ENCODE data around the gene IPMK.
A peak's percentile ranks its signal among the peaks of the same experiment; 100 is the strongest.
"Not testable (repeated sequence)": the region's sequence is repeated elsewhere in the genome, so short reads cannot be mapped to it uniquely, and the experiment has no call there.

The IPMK gene

GRCh38 chr10:58266826-58267712, 625 bp downstream of the IPMK start:
- peak; percentile 84 for DNase-seq

GRCh38 chr10:58266003-58266825, 1.5 kb downstream of the IPMK start:
- DNase-seq = peak; percentile 32

- DNase-seq = no peak
Observed at GRCh38 chr10:58265249-58265648, 2.4 kb downstream of the IPMK start.

GRCh38 chr10:58264780-58265179, 2.9 kb downstream of the IPMK start:
- peak; percentile 20 for DNase-seq

GRCh38 chr10:58262766-58263165, 4.9 kb downstream of the IPMK start:
- no peak for DNase-seq

GRCh38 chr10:58260334-58260733, 7.4 kb downstream of the IPMK start:
- DNase-seq = no peak

- DNase-seq = no peak
Observed at GRCh38 chr10:58258977-58259692, 8.6 kb downstream of the IPMK start.

- DNase-seq = not testable (repeated sequence)
Observed at GRCh38 chr10:58256013-58256780, 11.5 kb downstream of the IPMK start.

GRCh38 chr10:58254644-58255043, 13.1 kb downstream of the IPMK start:
- no peak for DNase-seq

GRCh38 chr10:58253184-58253583, 14.5 kb downstream of the IPMK start:
- DNase-seq = no peak

GRCh38 chr10:58244666-58245065, 23.0 kb downstream of the IPMK start:
- DNase-seq = not testable (repeated sequence)

GRCh38 chr10:58244242-58244641, 23.5 kb downstream of the IPMK start:
- not testable (repeated sequence) for DNase-seq

- not testable (repeated sequence) for DNase-seq
Observed at GRCh38 chr10:58243801-58244200, 23.9 kb downstream of the IPMK start.

GRCh38 chr10:58243269-58243668, 24.4 kb downstream of the IPMK start:
- no peak for DNase-seq

- DNase-seq = no peak
Observed at GRCh38 chr10:58241346-58241745, 26.3 kb downstream of the IPMK start.

GRCh38 chr10:58240531-58240930, 27.2 kb downstream of the IPMK start:
- no peak for DNase-seq

- no peak for DNase-seq
Observed at GRCh38 chr10:58239561-58240169, 28.0 kb downstream of the IPMK start.

- no peak for DNase-seq
Observed at GRCh38 chr10:58237014-58237834, 30.5 kb downstream of the IPMK start.

- not testable (repeated sequence) for DNase-seq
Observed at GRCh38 chr10:58229856-58230255, 37.8 kb downstream of the IPMK start.

GRCh38 chr10:58225654-58226053, 42.0 kb downstream of the IPMK start:
- DNase-seq = no peak

Data from retina (tissue), 1 donor.